WI38 (cell line): ENCODE measurements around the gene ZFR.

Experiments
- H3K4me3 ChIP-seq: 2 replicates; pipeline ENCODE4 v1.5.1; 2011; ENCODE audit warnings: low read depth, mild to moderate bottlenecking, control low read depth, low read length
- CTCF ChIP-seq: IDR thresholded peaks from 2 replicates; pipeline ENCODE4 v1.5.1; 2012; ENCODE audit warnings: low read depth, mild to moderate bottlenecking, control low read depth, low read length

The ZFR gene

GRCh38 chr5:32426440-32427151, 17.9 kb downstream of the ZFR start:
- no peak for TF ChIP-seq CTCF
- H3K4me3 ChIP-seq: no peak overlapping the region

- no peak overlapping the region for H3K4me3 ChIP-seq
- TF ChIP-seq CTCF: no peak
Observed at GRCh38 chr5:32422697-32423096, 21.8 kb downstream of the ZFR start.

- H3K4me3 ChIP-seq: no peak overlapping the region
- no peak for TF ChIP-seq CTCF
Observed at GRCh38 chr5:32421075-32421474, 23.5 kb downstream of the ZFR start.

- H3K4me3 ChIP-seq: no peak overlapping the region
- no peak for TF ChIP-seq CTCF
Observed at GRCh38 chr5:32420506-32420905, 24.0 kb downstream of the ZFR start.

GRCh38 chr5:32419791-32420190, 24.7 kb downstream of the ZFR start:
- TF ChIP-seq CTCF: no peak
- H3K4me3 ChIP-seq: no peak overlapping the region

- no peak for TF ChIP-seq CTCF
- no peak overlapping the region for H3K4me3 ChIP-seq
Observed at GRCh38 chr5:32413466-32414263, 30.9 kb downstream of the ZFR start.

GRCh38 chr5:32410630-32411029, 33.9 kb downstream of the ZFR start:
- TF ChIP-seq CTCF: no peak
- no peak overlapping the region for H3K4me3 ChIP-seq
